ENCODE data around the gene AK3.
A peak's percentile ranks its signal among the peaks of the same experiment; 100 is the strongest.

AK3 gene

DNA sequence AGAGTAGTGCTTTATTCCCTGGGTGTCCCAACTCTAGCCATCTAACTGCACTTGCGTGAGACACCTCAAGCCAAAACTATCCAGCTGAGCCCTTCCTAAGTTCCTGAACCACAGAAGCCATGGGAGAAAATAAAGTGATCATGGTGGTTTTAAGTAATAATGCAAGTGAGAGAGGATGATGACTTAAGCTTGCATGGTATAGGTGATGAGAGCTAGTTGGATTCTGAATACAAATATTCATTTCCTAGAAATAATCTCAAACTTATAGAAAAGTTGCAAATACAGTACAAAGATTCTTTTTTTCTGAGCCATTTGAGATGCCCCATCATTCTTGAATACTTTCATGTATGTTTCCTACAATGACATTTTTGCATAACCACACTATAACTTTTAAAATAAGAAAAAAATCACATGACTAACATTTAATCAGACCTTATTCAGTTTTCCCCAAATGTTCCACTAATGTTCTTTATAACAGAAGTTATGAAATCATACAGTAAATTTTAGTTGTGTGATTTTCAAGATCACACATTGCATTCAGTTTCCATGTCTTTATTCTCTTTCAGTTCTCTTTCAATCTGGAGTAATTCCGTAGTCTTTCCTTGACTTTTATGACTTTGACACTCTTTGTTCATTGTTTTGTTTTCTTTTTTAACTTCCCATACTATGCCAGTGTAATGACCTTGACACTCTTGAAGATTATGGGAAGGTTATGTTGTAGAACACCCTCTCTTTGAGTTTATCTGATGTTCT, 5.5 kb upstream of the AK3 start:
- no peak for DNase-seq

DNA sequence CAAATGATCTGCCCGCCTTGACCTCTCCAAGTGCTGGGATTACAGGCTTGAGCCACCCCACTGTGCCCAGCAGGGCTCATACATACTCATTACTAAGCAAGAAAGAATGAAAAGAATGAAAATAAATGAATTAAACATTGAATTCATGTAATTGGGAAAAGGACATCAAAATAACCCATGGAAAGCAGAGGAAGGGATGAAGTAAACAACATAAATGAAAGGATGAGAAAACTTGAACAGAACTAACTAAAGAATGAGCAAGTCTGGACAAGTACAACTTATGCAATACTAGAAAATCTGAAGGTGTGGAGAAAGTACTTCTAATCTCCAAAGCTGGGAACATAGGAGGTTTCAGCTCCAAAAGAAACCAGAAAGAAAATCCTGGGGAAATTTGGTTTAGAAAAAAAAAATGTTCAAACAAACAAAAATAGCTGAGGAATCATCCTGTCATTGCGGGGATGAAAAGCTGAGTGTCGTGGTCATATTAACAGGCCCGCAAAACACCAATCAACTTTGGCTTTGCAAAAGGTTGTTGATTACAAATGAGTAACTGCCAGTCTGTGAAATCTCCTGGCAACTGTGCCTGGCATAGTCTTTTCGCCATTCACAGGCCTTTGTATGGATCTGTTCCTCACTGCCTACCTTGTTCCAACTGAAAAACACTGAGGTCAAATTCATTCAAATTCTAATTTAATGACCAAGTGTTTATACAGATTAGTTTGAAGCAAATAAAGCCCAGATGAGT, 2.3 kb upstream of the AK3 start:
- no peak for DNase-seq

DNA sequence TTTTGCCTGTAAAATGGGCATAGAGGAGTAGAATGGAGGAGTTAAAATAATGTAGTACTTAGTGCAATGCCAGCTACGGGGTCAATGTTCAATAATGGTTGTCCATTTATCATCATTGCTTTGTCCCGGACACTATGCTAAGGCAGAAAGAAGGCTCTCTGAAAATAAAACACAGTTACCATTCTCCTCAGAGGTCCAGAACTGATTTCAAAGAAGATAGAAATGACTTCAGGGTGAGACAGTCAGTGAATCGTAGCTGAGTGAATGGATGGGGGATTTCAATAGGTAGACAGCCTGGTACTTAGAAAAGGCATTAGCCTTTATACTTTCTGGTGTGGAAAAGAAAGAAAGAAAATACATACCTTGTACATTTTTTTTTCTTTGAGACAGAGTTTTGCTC, 1.2 kb upstream of the AK3 start:
- DNase-seq = no peak

DNA sequence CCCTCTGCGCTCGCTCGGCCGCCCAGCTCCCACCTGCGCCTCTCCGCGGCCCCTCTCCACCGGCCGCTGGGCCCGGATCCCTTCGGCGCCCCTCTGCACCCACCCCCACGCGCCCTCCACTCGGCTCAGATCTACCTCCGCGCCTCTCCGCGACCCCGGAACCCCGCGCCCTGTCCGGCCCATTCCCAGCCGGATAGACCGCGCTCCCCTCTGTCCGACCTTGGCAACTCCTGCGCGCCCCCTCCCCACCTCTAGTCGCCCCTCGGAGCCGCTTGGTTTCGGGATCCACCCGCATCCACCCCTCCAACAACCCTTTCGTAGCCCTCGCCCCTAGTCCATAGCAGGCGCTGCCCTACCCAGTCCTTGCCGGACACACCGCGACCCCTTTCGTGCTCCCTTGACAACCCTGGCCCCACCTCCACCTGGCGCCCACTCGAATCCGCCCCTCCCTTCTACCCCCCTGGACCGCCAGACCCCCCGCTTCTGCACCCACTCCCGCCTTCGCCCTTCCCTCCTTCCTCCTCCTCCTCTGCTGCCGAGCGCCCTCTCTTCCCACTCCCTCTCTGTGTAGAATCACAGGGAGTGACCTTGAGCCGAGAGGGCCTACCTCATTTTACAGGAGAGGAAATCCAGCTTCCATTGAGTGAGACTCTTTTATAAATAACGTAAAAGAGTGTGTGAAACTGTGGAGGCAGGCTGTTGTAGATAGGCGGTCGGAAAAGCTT, 525 bp upstream of the AK3 start:
- no peak for DNase-seq

DNA sequence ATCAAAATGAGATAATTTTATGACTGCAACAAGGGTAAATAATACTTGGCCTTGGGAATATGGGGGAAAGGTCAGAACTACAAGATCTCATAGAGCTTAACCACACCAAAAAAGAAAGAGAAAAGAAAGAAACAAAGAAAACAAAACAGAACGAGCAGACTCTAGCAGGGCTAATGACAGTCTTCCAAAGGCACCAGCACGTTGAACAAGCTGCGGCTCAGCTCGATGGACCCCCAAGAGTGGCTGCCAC, 689 bp downstream of the AK3 start:
- peak in 1 of 2 experiments; percentile 15 for DNase-seq

DNA sequence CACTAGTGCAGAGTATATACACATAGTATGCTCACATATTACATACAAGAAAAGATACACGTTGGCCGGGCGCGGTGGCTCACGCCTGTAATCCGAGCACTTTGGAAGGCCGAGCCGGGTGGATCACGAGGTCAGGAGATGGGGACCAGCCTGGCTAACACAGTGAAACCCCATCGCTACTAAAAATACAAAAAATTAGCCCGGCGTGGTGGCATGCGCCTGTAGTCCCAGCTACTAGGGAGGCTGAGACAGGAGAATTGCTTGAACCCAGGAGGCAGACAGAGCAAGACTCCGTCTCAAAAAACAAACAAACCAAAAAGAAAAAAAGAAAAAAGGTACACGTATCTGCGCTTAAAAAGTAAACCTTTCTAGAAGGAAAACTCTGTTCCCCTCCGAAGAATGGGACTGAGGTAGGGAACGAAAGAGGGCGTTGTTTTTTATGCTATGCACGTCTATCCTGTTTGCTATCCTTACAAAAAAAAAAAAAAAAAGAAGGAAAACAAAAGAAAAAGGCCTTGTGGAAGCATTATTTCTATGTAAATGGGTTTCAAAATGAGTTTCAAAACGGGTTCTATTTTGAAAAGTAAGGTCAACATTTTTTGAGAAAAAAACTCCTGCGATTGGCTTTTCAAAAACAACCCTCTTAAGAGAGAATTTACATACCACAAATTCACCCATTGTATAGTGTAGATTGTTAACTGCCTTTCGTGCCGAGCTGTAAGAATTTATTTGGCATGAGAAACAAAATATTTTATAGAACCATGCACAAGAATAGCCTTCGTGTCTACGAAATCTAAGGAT, 1.2 kb downstream of the AK3 start:
- DNase-seq = no peak

DNA sequence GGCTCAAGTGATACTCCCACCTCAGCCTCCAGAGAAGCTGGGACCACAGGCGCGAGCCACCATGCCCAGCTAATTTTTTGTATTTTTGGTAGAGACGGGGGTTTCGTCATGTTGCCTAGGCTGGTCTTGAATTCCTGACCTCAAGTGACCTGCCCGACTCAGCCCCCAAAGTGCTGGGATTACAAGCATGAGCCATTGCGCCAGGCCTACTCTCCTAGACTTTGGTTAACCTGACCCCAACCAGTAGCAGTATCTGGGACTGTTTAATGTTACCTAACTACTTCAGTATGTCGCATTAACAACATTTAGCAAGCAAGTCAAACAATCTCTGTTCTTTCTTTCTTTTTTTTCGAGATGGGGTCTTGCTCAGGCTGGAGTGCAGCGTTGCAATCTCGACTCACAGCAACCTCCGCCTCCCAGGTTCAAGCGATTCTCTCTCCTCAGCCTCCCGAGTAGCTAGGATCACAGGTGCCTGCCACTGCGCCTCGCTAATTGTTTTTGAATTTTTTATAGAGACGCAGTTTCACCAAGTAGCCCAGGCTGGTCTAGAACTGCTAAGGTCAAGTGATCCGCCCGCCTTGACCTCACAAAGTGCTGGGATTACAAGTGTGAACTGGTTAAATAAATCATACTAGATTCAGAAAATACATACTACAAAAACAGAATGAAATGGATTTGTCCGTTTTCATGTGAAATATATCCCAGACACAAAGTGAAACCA, 2.0 kb downstream of the AK3 start:
- no peak for DNase-seq

DNA sequence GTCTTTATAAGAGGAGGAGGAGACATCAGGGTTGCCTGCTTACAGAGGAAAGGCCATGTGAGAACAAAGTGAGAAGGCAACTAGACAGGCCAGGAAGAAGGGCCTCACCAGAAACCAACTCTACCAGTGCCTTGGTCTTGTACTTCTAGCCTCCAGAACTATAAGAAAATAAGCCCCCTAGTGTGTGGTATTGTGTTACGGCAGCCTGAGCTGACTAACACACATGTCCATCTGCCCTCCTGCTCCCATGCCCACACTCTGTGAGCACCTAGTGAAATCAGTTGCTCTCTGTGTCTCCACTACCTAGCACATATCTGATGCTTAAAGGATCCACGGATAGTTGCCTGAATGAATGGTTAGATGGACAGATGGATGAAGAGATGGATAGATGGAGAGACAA, 6.9 kb downstream of the AK3 start:
- no peak for DNase-seq

DNA sequence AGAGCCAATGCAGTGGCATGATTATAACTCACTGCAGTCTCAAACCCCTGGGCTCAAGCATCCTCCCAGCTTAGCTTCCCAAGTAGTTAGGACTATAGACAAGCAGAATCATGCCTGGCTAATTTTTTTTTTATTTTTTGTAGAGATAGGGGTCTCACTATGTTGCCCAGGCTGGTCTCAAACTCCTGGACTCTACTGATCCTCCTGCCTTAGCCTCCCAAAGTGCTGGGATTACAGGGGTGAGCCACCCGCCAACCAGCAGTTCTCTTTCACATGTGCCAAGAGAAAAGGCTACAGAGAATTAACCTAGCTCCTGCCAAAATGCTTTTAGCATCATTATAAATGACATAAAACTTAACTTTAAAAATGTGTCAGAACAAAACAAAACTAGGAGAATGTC, 8.1 kb downstream of the AK3 start:
- DNase-seq = no peak

DNA sequence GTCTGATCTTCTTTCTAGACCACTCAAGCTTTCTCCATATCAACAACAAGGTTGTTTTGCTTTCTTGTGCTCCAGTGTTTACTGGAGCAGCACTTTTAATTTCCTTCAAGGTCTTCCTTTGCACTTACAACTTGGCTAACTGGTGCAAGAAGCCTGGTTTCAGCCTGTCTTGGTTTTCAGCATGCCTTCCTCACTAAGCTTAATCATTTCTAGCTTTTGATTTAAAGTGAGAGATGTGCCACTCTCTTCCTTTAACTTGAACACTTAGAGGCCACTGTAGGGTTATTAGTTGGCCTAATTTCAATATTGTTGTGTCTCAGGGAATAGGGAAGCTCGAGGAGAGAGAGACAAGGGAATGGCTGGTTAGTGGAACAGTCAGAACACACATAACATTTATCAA, 13.4 kb downstream of the AK3 start:
- no peak for DNase-seq

DNA sequence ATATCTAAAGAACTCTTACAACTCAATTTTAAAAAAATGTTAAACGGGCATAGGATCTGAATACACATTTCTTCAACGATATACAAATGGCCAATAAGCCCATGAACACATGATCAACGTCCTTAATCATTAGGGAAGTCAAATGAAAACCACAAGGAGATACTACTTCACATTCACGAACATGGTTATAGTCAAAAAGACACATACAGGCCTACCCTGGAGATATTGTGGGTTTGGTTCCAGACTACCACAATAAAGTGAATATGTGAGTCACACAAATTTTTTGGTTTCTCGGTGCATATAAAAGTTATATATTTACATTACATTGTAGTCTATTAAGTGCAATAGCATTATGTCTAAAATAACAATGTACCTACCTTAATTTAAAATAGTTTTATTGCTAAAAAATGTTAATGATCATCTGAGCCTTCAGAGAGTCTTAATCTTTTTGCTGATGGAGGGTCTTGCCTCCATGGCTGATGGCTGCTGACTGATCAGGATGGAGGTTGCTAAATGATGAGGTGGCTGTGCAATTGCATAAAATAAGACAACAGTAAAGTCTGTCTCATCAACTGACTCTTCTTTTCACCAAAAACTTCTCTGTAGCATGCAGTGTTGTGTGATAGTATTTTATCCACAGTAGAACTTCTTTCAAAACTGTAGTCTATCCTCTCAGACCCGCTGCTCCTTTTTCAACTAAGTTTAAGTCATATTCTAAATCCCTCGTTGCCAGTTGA, 15.1 kb downstream of the AK3 start:
- no peak for DNase-seq

DNA sequence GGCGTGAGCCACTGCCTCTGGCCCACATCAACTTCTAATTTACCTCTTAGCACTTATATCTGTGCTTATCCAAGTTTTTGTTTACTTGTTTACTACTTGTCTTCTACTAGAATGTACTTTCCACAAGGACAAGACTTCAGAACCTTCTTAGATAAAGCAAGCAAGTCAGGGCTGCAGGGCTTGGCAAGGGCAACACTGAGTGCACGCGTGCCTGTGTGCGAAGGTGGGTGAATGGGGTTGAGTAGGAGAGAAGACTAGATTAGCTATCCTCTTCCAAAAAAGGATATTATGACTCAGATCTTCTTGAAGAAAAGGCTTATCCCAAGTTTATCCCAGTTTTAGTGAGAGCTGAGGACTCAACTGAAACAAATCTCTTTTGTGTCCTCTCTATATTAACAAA, 19.3 kb downstream of the AK3 start:
- DNase-seq = no peak

DNA sequence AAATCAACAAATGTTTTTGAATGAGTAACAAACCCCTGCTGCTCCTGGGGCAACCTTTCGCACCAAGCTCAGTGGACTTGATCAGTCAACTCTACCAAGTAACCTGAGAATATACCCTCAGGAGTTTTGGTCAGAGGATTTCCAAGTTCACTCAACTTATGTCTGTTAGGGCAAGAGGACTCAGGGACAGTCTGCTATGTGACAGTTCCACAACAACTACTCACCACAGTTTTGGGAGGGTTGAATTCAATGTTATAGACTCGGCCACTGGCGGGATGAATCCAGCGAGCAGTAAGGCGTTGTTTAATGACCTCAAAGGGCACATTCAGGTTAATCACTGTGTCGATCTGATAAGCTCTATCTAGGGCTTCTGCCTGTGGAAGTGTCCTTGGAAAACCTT, 22.1 kb downstream of the AK3 start:
- DNase-seq = no peak

DNA sequence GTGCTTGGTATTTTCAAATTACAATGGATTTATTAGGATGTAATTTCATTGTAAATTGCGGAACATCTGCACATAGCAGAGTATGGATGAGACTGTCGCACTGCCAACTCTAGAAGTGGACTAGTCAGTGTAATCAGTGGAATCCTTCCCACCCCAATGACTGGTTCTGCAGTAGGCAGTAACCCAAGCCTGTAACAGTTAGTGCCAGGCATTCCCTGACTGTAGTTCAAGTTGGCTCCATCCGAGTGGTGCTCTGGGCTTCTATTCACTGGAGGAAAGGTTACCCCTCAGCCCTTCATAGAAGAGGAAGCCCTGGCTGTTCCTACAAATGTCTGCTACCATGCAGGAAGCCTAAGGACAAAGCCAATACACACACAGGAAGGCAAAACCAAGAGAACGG, 23.2 kb downstream of the AK3 start:
- no peak for DNase-seq

DNA sequence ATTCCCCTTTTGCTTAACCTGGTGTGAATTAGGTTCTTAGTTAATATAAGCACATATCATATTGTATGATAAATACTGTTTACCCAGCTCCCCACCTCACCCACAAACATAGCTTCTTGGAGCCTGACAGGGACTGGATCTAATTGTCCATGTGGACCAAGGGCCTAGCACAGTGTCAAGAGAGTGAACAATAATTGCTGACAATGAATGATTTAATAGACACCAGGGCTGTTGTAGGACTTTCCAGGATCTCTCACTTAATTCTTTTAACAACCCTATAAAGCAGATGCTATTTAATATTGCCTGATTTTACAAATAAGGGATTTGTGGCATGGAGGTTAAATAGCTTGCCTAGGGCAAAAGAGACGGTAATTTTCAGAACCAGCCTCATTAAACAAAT, 24.8 kb downstream of the AK3 start:
- no peak for DNase-seq

DNA sequence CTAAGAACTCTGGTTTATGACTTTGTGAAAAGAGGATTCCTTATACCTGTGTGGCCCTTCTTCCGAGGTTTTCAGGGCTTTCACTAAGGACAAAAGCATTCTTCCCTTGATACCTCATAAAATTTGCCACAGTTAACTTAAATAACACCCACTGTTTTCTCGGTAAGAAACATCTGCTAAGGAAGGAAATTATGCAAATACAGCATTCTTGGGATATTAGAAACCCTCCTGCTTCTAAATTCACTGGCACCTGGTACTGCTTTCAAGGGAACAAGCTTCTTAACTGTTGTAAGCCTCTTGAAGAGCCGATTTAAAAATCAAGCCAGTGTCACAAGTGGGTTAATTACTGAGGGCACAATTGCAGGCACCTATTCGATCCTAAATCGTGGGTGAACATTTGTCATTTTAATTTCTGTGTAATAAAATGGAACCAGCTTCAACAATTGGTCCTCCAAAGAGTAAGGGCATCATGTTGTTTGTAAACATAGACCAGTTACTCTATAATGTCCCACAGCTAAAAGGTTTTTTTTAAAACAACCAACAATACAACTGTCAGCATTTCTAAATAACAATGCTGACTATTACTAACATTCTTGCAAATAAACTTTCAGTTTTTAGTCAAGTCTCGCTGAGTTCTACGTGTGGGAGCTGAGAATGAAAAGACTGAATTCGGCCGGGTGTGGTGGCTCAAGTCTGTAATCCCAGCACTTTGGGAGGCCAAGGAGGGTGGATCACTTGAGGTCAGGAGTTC, 26.6 kb downstream of the AK3 start:
- DNase-seq = no peak

DNA sequence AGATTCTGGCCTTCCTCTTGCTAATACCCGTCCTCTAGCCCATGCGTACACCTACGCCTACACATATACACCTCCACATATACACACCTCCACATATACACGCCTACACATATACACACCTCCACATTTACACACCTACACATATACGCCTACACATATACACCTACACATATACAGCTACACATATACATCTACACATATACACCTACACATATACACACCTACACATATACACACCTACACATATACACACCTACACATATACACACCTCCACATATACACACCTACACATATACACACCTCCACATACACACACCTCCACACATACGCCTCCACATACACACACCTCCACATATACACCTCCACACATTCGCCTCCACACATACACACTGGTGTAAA, 27.2 kb downstream of the AK3 start:
- no peak for DNase-seq

DNA sequence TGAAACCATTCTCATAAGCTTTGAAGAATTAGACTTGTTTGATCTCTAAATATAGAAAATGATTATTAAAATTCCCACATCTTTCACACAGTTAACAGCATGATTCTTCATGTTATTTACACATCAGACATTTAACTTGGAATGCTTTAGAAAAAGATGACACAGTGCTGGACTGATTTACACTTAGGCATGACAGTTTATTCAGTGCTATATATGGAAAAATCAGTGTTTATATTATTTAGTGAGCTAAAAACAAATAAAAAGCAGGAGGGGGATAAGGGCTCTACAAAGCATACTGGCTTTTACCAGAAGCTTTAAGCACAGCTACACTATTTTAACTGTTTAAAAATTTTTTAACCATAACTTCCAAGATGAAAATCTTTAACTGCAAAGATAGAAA, 31.6 kb downstream of the AK3 start:
- DNase-seq = no peak

DNA sequence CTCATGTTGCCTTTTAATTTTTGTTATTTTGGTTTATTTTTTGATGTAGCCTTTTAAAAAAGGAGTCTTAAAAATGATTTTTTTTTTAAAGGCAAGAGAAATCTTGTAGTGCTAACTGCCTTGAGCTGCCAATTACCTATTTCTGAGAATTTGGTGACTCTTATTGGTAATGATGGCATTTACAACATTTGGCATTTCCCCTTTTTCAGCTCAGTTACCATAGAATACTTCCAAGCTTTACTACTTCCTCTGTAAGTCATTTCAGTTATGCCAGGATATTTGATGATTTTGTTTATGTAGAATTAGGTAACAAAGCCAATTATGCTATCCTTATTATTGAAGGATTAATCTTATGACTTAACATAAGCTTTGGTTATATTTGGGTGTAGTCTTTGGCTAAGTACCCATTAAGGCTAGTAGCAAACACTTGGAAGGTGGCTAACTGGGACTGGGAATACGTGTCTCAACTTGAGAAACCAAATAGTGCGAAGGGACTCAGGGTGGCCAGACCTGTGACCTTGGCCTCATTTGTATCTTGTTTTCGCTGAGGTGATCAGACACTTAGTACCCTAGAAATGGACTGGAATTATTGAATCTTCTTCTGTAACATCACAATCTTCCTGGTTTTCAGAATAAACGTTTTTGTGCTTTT, 33.9 kb downstream of the AK3 start:
- peak; percentile 66 to 70 for DNase-seq

DNA sequence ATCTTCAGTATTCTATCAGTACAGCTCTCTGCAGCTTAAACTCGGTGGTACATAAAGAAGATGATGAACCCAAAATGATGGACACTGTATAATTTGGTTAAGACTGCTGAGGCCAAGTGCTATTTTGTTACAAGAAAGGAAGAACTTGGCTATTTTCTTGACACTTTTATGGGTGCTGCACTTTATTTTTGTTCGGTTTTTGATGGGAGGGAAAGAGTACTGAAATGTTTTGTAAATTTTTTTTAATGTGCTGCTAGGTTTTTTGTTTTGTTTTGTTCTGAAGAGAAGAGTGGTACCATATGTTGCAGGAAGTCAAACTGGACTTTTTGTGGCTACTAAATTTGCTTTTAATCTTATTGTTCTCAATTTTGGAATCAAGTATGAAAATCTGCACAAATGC, 35.0 kb downstream of the AK3 start:
- DNase-seq = no peak

DNA sequence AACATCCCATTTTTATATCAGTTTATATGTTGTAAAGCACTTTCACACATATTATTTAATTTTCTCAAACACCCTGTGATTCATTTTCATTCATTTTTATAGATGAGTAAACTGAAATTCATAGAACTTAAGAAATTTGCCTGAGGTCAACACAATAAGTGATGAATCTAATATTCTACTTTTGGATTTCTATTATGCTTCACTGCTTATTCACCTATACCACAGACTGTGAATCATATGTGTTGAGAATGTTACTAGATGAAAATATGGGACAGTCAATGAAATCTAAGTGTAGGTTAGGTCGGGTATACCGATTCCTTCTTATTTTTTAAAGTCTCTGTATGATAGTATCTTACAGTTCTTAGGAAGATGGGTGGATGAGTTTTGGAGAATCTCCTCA, 36.9 kb downstream of the AK3 start:
- DNase-seq = no peak
